SK-N-SH treated with all-trans-retinoic acid at 6 μM for 48 hours (cell line): ENCODE measurements around the gene RHOC.

Experiments
- ATAC-seq: fragments of 200-7000 bp; cut with Tn5 transposase; 3 replicates; pipeline ENCODE4 v1.9.1; 2020; ENCODE audit warnings: mild to moderate bottlenecking, moderate library complexity
- ARNTL ChIP-seq: fragments of 450-650 bp; formaldehyde crosslinking; IDR thresholded peaks from 2 replicates; pipeline ENCODE4 v1.5.0; 2020; ENCODE audit warnings: low read depth, mild to moderate bottlenecking, moderate library complexity, borderline replicate concordance
- BACH2 ChIP-seq: fragments of 250-450 bp; sonication (Bioruptor Pico); IDR thresholded peaks from 2 replicates; pipeline ENCODE4 v1.9.0; 2021; ENCODE audit warnings: mild to moderate bottlenecking, borderline replicate concordance
- CSDC2 ChIP-seq: fragments of 250-450 bp; sonication (Bioruptor Pico); IDR thresholded peaks from 2 replicates; pipeline ENCODE4 v1.5.0; 2020; ENCODE audit warnings: mild to moderate bottlenecking, moderate library complexity
- ESRRG ChIP-seq: fragments of 250-450 bp; sonication (Bioruptor Pico); IDR thresholded peaks from 2 replicates; pipeline ENCODE4 v1.6.1; 2021; ENCODE audit warnings: mild to moderate bottlenecking
- GLIS3 ChIP-seq: fragments of 250-450 bp; sonication (Bioruptor Pico); IDR thresholded peaks from 2 replicates; pipeline ENCODE4 v1.5.0; 2020; ENCODE audit warnings: mild to moderate bottlenecking, moderate library complexity
- ISL1 ChIP-seq: fragments of 250-450 bp; sonication (Bioruptor Pico); IDR thresholded peaks from 2 replicates; pipeline ENCODE4 v2.1.2; 2022; ENCODE audit warnings: mild to moderate bottlenecking, moderate library complexity
- OSR1 ChIP-seq: fragments of 250-450 bp; sonication (Bioruptor Pico); IDR thresholded peaks from 2 replicates; pipeline ENCODE4 v1.8.0; 2022; ENCODE audit warnings: moderate library complexity, mild to moderate bottlenecking, inconsistent platforms
- PPARA ChIP-seq: fragments of 250-450 bp; sonication (Bioruptor Pico); IDR thresholded peaks from 2 replicates; pipeline ENCODE4 v1.5.0; 2020; ENCODE audit warnings: mild to moderate bottlenecking, borderline replicate concordance
- RARB ChIP-seq: fragments of 250-450 bp; sonication (Bioruptor Pico); IDR thresholded peaks from 2 replicates; pipeline ENCODE4 v1.8.0; 2021; ENCODE audit warnings: mild to moderate bottlenecking, moderate library complexity
- SNAI2 ChIP-seq: fragments of 250-450 bp; sonication (Bioruptor Pico); IDR thresholded peaks from 2 replicates; pipeline ENCODE4 v1.5.0; 2020; ENCODE audit warnings: mild to moderate bottlenecking, moderate library complexity
- TCF4 ChIP-seq: fragments of 250-450 bp; sonication (Bioruptor Pico); IDR thresholded peaks from 2 replicates; pipeline ENCODE4 v1.8.0; 2021; ENCODE audit warnings: mild to moderate bottlenecking, moderate library complexity, borderline replicate concordance
- TOX ChIP-seq: fragments of 250-450 bp; sonication (Bioruptor Pico); IDR thresholded peaks from 2 replicates; pipeline ENCODE4 v1.8.0; 2021; ENCODE audit warnings: mild to moderate bottlenecking, moderate library complexity, borderline replicate concordance
- ZC3H10 ChIP-seq: fragments of 250-450 bp; sonication (Bioruptor Pico); IDR thresholded peaks from 2 replicates; pipeline ENCODE4 v1.5.1; 2021; ENCODE audit warnings: mild to moderate bottlenecking, moderate library complexity
- ZFP3 ChIP-seq: fragments of 250-450 bp; sonication (Bioruptor Pico); IDR thresholded peaks from 2 replicates; pipeline ENCODE4 v1.5.0; 2020; ENCODE audit warnings: mild to moderate bottlenecking, moderate library complexity
- ZFP30 ChIP-seq: fragments of 450-650 bp; formaldehyde crosslinking; IDR thresholded peaks from 2 replicates; pipeline ENCODE4 v1.5.0; 2022; ENCODE audit warnings: mild to moderate bottlenecking, moderate library complexity
- ZNF565 ChIP-seq: fragments of 450-650 bp; formaldehyde crosslinking; conservative IDR thresholded peaks from 2 replicates; pipeline ENCODE4 v1.5.0; 2020; ENCODE audit warnings: low read depth, mild to moderate bottlenecking, moderate library complexity
- ZNF70 ChIP-seq: fragments of 450-650 bp; formaldehyde crosslinking; IDR thresholded peaks from 2 replicates; pipeline ENCODE4 v1.5.0; 2020; ENCODE audit warnings: mild to moderate bottlenecking, moderate library complexity
- ZNF8 ChIP-seq: fragments of 450-650 bp; formaldehyde crosslinking; IDR thresholded peaks from 2 replicates; pipeline ENCODE4 v1.5.0; 2020; ENCODE audit warnings: mild to moderate bottlenecking, moderate library complexity
- TF ChIP-seq, protein P1 (sequence below): fragments of 250-450 bp; sonication (Bioruptor Pico); IDR thresholded peaks from 2 replicates; pipeline ENCODE4 v1.5.1; 2020; ENCODE audit warnings: low read depth, mild to moderate bottlenecking, moderate library complexity
- TF ChIP-seq, protein P2 (sequence below): fragments of 250-450 bp; sonication (Bioruptor Pico); IDR thresholded peaks from 2 replicates; pipeline ENCODE4 v1.8.0; 2020; ENCODE audit warnings: mild to moderate bottlenecking, moderate library complexity, borderline replicate concordance
- TF ChIP-seq, protein P3 (sequence below): fragments of 250-450 bp; sonication (Bioruptor Pico); IDR thresholded peaks from 2 replicates; pipeline ENCODE4 v1.5.1; 2021; ENCODE audit warnings: mild to moderate bottlenecking, moderate library complexity
- TF ChIP-seq, protein P4 (sequence below): fragments of 250-450 bp; sonication (Bioruptor Pico); IDR thresholded peaks from 2 replicates; pipeline ENCODE4 v1.8.0; 2021; ENCODE audit warnings: low read depth, mild to moderate bottlenecking, moderate library complexity, borderline replicate concordance
- TF ChIP-seq, protein P5 (sequence below): fragments of 250-450 bp; sonication (Bioruptor Pico); IDR thresholded peaks from 2 replicates; pipeline ENCODE4 v1.5.0; 2020; ENCODE audit warnings: mild to moderate bottlenecking, moderate library complexity

The RHOC gene

DNA sequence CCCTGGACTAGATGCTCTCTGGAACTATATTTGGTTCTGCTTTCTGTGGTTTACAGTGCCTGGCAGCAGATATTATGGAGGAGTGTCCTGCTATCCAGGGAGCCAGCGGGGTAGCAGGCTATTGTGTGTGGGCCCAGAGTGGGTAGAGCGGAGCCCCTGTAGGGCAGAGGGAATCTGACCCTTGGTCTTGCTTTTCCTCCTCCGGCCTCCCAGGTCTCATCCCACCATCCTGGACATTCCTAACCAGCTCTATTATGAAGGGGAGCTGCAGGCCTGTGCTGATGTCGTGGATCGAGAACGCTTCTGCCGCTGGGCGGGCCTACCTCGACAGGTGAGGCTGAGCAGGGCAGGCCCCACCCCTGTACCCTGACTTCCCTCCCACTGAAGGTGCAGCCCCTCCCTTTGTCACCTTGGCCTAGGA lies 9.1 kb downstream of the RHOC start:
- TF ChIP-seq, protein P1, sequence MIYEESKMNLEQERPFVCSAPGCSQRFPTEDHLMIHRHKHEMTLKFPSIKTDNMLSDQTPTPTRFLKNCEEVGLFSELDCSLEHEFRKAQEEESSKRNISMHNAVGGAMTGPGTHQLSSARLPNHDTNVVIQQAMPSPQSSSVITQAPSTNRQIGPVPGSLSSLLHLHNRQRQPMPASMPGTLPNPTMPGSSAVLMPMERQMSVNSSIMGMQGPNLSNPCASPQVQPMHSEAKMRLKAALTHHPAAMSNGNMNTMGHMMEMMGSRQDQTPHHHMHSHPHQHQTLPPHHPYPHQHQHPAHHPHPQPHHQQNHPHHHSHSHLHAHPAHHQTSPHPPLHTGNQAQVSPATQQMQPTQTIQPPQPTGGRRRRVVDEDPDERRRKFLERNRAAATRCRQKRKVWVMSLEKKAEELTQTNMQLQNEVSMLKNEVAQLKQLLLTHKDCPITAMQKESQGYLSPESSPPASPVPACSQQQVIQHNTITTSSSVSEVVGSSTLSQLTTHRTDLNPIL (CRISPR knock-in tag), result no peak
- TF ChIP-seq, protein P2, sequence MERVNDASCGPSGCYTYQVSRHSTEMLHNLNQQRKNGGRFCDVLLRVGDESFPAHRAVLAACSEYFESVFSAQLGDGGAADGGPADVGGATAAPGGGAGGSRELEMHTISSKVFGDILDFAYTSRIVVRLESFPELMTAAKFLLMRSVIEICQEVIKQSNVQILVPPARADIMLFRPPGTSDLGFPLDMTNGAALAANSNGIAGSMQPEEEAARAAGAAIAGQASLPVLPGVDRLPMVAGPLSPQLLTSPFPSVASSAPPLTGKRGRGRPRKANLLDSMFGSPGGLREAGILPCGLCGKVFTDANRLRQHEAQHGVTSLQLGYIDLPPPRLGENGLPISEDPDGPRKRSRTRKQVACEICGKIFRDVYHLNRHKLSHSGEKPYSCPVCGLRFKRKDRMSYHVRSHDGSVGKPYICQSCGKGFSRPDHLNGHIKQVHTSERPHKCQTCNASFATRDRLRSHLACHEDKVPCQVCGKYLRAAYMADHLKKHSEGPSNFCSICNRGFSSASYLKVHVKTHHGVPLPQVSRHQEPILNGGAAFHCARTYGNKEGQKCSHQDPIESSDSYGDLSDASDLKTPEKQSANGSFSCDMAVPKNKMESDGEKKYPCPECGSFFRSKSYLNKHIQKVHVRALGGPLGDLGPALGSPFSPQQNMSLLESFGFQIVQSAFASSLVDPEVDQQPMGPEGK (CRISPR knock-in tag), result no peak
- TF ChIP-seq OSR1 (CRISPR knock-in tag), result no peak
- TF ChIP-seq SNAI2 (CRISPR knock-in tag), result no peak
- no peak for TF ChIP-seq TOX (CRISPR knock-in tag)
- TF ChIP-seq ZFP30 (CRISPR knock-in tag), result no peak
- TF ChIP-seq ZC3H10 (CRISPR knock-in tag), result no peak
- no peak for TF ChIP-seq ZNF8 (CRISPR knock-in tag)
- TF ChIP-seq ZNF565, result no peak
- no peak for TF ChIP-seq RARB (CRISPR knock-in tag)
- no peak for ATAC-seq

DNA sequence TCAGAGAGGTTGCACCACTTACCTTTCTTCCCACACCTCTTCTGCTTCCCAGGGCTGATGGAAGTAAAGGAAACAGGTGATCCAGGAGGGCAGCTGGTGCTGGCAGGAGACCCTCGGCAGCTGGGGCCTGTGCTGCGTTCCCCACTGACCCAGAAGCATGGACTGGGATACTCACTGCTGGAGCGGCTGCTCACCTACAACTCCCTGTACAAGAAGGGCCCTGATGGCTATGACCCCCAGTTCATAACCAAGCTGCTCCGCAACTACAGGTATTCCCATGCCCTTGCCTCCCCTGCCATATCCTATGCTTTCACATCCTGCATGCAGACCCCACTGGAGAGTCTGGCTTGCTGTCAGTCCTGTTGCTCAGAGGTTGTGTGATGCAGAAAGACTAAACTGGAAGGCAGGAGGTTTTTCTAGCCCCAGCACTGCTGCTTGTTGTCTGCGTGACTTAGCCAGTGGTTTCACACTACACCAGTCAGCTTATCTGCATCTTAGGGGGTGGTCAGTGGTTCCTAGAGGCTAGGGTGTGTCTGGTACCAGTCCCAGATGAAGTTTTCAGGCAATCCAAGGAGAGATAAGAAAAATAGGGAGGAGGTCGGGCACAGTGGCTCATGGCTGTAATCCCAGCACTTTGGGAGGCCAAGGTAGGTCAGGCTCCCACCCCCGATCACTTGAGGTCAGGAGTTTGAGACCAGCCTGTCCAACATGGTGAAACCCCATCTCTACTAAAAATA lies 10.2 kb downstream of the RHOC start:
- TF ChIP-seq ZNF565 (no peak), ZFP3 (CRISPR knock-in tag) (no peak), CSDC2 (no peak), ZNF8 (CRISPR knock-in tag) (no peak), RARB (CRISPR knock-in tag) (no peak), TOX (CRISPR knock-in tag) (no peak), TCF4 (no peak), PPARA (no peak), BACH2 (CRISPR knock-in tag) (no peak), ARNTL (no peak), ZC3H10 (CRISPR knock-in tag) (no peak), ZNF70 (CRISPR knock-in tag) (no peak), SNAI2 (CRISPR knock-in tag) (no peak), OSR1 (CRISPR knock-in tag) (no peak)
- TF ChIP-seq, protein P3, sequence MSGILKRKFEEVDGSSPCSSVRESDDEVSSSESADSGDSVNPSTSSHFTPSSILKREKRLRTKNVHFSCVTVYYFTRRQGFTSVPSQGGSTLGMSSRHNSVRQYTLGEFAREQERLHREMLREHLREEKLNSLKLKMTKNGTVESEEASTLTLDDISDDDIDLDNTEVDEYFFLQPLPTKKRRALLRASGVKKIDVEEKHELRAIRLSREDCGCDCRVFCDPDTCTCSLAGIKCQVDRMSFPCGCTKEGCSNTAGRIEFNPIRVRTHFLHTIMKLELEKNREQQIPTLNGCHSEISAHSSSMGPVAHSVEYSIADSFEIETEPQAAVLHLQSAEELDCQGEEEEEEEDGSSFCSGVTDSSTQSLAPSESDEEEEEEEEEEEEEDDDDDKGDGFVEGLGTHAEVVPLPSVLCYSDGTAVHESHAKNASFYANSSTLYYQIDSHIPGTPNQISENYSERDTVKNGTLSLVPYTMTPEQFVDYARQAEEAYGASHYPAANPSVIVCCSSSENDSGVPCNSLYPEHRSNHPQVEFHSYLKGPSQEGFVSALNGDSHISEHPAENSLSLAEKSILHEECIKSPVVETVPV (CRISPR knock-in tag), result no peak
- TF ChIP-seq, protein P4, sequence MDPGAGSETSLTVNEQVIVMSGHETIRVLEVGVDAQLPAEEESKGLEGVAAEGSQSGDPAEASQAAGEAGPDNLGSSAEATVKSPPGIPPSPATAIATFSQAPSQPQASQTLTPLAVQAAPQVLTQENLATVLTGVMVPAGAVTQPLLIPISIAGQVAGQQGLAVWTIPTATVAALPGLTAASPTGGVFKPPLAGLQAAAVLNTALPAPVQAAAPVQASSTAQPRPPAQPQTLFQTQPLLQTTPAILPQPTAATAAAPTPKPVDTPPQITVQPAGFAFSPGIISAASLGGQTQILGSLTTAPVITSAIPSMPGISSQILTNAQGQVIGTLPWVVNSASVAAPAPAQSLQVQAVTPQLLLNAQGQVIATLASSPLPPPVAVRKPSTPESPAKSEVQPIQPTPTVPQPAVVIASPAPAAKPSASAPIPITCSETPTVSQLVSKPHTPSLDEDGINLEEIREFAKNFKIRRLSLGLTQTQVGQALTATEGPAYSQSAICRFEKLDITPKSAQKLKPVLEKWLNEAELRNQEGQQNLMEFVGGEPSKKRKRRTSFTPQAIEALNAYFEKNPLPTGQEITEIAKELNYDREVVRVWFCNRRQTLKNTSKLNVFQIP (CRISPR knock-in tag), result no peak
- TF ChIP-seq, protein P1 (CRISPR knock-in tag), result no peak
- TF ChIP-seq, protein P2 (CRISPR knock-in tag), result no peak
- ATAC-seq, result no peak

DNA sequence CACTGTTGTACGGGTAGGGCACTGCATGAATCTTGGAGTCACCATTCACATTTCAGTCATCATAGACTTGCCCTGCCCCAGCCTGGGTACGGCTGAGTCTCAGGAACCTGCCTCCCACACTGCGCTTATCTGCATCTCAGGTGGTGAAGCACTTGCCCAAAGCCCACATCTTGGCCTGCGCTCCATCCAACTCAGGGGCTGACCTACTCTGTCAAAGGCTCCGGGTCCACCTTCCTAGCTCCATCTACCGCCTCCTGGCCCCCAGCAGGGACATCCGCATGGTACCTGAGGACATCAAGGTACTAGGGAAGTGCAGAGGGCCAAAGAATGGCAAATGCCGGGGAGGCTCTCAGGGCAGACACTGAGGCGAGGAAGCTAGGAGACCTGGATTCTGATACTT lies 11.7 kb downstream of the RHOC start:
- no peak for TF ChIP-seq ESRRG (CRISPR knock-in tag)
- TF ChIP-seq ZFP30 (CRISPR knock-in tag), result no peak
- no peak for TF ChIP-seq GLIS3
- no peak for TF ChIP-seq ISL1 (CRISPR knock-in tag)
- no peak for TF ChIP-seq ZNF70 (CRISPR knock-in tag)
- no peak for TF ChIP-seq PPARA
- no peak for TF ChIP-seq ZC3H10 (CRISPR knock-in tag)
- TF ChIP-seq, protein P5, sequence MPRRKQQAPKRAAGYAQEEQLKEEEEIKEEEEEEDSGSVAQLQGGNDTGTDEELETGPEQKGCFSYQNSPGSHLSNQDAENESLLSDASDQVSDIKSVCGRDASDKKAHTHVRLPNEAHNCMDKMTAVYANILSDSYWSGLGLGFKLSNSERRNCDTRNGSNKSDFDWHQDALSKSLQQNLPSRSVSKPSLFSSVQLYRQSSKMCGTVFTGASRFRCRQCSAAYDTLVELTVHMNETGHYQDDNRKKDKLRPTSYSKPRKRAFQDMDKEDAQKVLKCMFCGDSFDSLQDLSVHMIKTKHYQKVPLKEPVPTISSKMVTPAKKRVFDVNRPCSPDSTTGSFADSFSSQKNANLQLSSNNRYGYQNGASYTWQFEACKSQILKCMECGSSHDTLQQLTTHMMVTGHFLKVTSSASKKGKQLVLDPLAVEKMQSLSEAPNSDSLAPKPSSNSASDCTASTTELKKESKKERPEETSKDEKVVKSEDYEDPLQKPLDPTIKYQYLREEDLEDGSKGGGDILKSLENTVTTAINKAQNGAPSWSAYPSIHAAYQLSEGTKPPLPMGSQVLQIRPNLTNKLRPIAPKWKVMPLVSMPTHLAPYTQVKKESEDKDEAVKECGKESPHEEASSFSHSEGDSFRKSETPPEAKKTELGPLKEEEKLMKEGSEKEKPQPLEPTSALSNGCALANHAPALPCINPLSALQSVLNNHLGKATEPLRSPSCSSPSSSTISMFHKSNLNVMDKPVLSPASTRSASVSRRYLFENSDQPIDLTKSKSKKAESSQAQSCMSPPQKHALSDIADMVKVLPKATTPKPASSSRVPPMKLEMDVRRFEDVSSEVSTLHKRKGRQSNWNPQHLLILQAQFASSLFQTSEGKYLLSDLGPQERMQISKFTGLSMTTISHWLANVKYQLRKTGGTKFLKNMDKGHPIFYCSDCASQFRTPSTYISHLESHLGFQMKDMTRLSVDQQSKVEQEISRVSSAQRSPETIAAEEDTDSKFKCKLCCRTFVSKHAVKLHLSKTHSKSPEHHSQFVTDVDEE, result no peak
- TF ChIP-seq ZFP3 (CRISPR knock-in tag), result no peak
- TF ChIP-seq TOX (CRISPR knock-in tag), result no peak
- TF ChIP-seq, all 23 proteins: peak for 0

More for the DNA sequence above, 11.7 kb downstream of the RHOC start:
- no peak for ATAC-seq
